DOHH2 (cell line): ENCODE results near the gene TMEM132D.

Experiments
- H3F3A ChIP-seq: fragments of 200-600 bp; sonication (generic), shearing (Covaris generic); 2 replicates; pipeline ENCODE4 v1.6.0; 2016; ENCODE audit warnings: antibody characterized with exemption, mild to moderate bottlenecking; ENCODE audit not compliant: control insufficient read depth, insufficient read depth
- H3K27ac ChIP-seq: fragments of 200-600 bp; sonication (generic); 2 replicates; pipeline ENCODE4 v1.5.1; 2014; ENCODE audit warnings: low read depth, mild to moderate bottlenecking, low read length, moderate library complexity
- H3K27me3 ChIP-seq: fragments of 200-600 bp; sonication (generic); 2 replicates; pipeline ENCODE4 v1.6.1; 2014; ENCODE audit warnings: mild to moderate bottlenecking, low read length, mixed read lengths; ENCODE audit not compliant: control insufficient read depth
- H3K36me3 ChIP-seq: fragments of 200-600 bp; sonication (generic); 2 replicates; pipeline ENCODE4 v1.6.1; 2014; ENCODE audit warnings: mild to moderate bottlenecking, low read length, moderate library complexity, mixed read lengths; ENCODE audit not compliant: control insufficient read depth
- H3K4me1 ChIP-seq: fragments of 200-600 bp; sonication (generic); 2 replicates; pipeline ENCODE4 v1.6.1; 2014; ENCODE audit warnings: mild to moderate bottlenecking, low read length, mixed read lengths; ENCODE audit not compliant: control insufficient read depth
- H3K4me2 ChIP-seq: fragments of 200-600 bp; sonication (generic); 2 replicates; pipeline ENCODE4 v1.6.0; 2014; ENCODE audit warnings: mild to moderate bottlenecking, low read length, moderate library complexity
- H3K4me3 ChIP-seq: fragments of 200-600 bp; sonication (generic); 2 replicates; pipeline ENCODE4 v1.5.1; 2014; ENCODE audit warnings: mild to moderate bottlenecking, low read length, mixed read lengths
- H3K79me2 ChIP-seq: fragments of 200-600 bp; sonication (generic); 2 replicates; pipeline ENCODE4 v1.6.1; 2014; ENCODE audit warnings: mild to moderate bottlenecking, low read length, mixed read lengths; ENCODE audit not compliant: control insufficient read depth
- H3K9me2 ChIP-seq: fragments of 200-600 bp; sonication (generic); replicated peaks from 2 replicates; pipeline ENCODE4 v1.6.1; 2014; ENCODE audit warnings: mild to moderate bottlenecking, low read length, mixed read lengths; ENCODE audit not compliant: control insufficient read depth
- H3K9me3 ChIP-seq: fragments of 200-600 bp; sonication (generic); 2 replicates; pipeline ENCODE4 v1.6.1; 2014; ENCODE audit warnings: antibody characterized with exemption, low read length, mixed read lengths; ENCODE audit not compliant: control insufficient read depth, insufficient read depth
- H4K20me1 ChIP-seq: fragments of 200-600 bp; sonication (generic); 2 replicates; pipeline ENCODE4 v1.6.0; 2014; ENCODE audit warnings: low read depth, mild to moderate bottlenecking, antibody characterized with exemption, low read length, moderate library complexity; ENCODE audit not compliant: control insufficient read depth, insufficient read depth
- EZH2phosphoT487 ChIP-seq: fragments of 200-600 bp; sonication (generic); IDR thresholded peaks from 2 replicates; pipeline ENCODE4 v1.6.1; 2017; ENCODE audit warnings: borderline replicate concordance, mild to moderate bottlenecking, antibody characterized with exemption, low read length, moderate library complexity, mixed read lengths
- TF ChIP-seq, protein P1 (sequence below): fragments of 200-600 bp; sonication (generic); IDR thresholded peaks from one replicate; pipeline ENCODE4 v1.5.1; 2014; ENCODE audit warnings: antibody characterized with exemption, mild to moderate bottlenecking, low read depth, low read length; ENCODE audit not compliant: poor library complexity, severe bottlenecking

The TMEM132D gene

DNA sequence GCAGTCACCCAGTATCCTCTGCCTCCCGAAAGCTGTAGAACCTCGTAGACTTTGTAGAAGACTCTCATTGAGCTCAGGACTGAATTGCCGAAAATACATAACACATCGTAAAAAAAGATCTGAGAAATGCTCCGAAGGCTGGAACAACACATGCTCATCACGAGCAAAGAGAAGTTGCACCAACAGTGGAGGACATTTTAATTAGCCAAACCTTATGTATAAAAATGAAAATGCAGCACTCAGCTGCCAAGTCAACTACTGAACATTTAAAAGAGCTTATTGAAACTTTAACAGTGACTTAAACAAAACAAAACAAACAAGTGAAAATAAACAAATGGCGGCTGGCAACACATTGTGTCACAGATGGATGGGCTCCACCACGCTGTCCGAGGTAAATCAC is 519.9 kb downstream of the TMEM132D start:
- TF ChIP-seq EZH2phosphoT487: no peak
- TF ChIP-seq, protein P1, sequence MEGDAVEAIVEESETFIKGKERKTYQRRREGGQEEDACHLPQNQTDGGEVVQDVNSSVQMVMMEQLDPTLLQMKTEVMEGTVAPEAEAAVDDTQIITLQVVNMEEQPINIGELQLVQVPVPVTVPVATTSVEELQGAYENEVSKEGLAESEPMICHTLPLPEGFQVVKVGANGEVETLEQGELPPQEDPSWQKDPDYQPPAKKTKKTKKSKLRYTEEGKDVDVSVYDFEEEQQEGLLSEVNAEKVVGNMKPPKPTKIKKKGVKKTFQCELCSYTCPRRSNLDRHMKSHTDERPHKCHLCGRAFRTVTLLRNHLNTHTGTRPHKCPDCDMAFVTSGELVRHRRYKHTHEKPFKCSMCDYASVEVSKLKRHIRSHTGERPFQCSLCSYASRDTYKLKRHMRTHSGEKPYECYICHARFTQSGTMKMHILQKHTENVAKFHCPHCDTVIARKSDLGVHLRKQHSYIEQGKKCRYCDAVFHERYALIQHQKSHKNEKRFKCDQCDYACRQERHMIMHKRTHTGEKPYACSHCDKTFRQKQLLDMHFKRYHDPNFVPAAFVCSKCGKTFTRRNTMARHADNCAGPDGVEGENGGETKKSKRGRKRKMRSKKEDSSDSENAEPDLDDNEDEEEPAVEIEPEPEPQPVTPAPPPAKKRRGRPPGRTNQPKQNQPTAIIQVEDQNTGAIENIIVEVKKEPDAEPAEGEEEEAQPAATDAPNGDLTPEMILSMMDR: no peak
- Histone ChIP-seq H3K27ac (no peak overlapping the region), H4K20me1 (no peaks in the 10 kb centered on the region), H3F3A (no peaks in the 10 kb centered on the region), H3K79me2 (no peaks in the 10 kb centered on the region), H3K4me2 (no peak overlapping the region), H3K9me2 (no peaks in the 10 kb centered on the region), H3K27me3 (no peaks in the 10 kb centered on the region), H3K36me3 (no peaks in the 10 kb centered on the region), H3K9me3 (peaks cover 4% of the 10 kb centered on the region; the same call in 1 of the 2 replicates), H3K4me1 (no peaks in the 10 kb centered on the region), H3K4me3 (no peak overlapping the region)

DNA sequence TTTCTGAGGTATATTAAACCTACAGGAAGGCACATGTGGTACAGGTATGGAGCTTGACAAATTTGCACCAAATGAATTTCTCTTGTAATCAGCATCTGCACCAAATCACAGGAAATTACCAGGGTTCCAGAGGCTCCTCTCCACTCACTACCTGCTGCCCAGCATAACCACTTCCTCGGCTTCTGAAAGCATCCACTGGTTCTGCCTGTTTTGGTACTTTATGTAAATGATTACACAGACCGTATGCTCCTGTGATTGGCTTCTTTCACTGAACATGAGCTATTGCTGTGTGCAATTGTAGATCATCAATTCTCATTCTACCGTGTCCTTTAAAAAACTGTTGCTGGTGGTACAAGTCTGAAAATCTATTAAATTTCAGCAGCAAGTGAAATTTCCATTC is 522.1 kb downstream of the TMEM132D start:
- Histone ChIP-seq H3K79me2 (no peaks in the 10 kb centered on the region), H3K36me3 (no peaks in the 10 kb centered on the region), H3K4me3 (no peak overlapping the region), H3K4me1 (no peaks in the 10 kb centered on the region), H3K4me2 (no peak overlapping the region), H3F3A (no peaks in the 10 kb centered on the region), H3K27me3 (no peaks in the 10 kb centered on the region), H4K20me1 (no peaks in the 10 kb centered on the region), H3K9me2 (no peaks in the 10 kb centered on the region), H3K9me3 (peaks cover 4% of the 10 kb centered on the region; the same call in 1 of the 2 replicates), H3K27ac (no peak overlapping the region)
- no peak for TF ChIP-seq EZH2phosphoT487
- TF ChIP-seq, protein P1: no peak

DNA sequence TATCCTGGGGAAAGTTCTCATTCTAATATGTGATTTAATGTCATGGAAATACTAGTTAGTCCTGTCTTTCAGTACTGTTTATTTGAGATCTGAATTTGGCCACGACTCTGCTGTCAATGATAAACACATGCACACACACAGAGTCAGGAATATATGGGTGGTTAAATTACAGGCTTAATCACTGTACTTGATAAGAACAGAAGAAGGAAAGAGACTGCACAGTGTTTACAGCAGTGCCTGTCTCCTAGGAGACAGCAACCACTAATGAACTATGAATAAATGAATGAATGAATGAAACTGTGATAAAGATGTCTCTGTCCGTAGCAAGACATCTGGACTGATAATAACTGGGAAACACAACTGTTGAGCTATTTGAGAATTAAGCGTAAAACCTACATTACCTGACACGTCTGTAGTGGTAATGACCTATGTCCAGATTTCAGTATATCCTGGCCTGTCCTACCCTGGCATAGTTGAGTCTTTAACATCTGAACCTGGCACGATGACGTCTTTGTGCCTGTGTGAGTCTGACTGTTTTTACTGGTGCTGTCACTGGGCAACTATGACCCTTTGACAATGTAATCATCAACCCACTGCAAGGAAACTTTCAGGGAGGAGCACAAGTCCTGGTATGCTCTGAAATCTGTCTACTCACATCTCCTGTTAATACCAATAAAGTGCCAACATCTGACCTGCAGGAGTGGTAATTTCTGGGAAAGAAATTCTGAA is 524.6 kb downstream of the TMEM132D start:
- no peaks in the 10 kb centered on the region for H3K9me2 ChIP-seq
- no peak overlapping the region for H3K27ac ChIP-seq
- no peaks in the 10 kb centered on the region for H4K20me1 ChIP-seq
- H3K79me2 ChIP-seq: no peaks in the 10 kb centered on the region
- H3K36me3 ChIP-seq: no peaks in the 10 kb centered on the region
- no peak overlapping the region for H3K4me3 ChIP-seq
- H3K4me2 ChIP-seq: no peak overlapping the region
- H3K27me3 ChIP-seq: no peaks in the 10 kb centered on the region
- no peak for TF ChIP-seq EZH2phosphoT487
- TF ChIP-seq, protein P1: no peak
- no peaks in the 10 kb centered on the region for H3K9me3 ChIP-seq
- H3K4me1 ChIP-seq: no peaks in the 10 kb centered on the region
- no peaks in the 10 kb centered on the region for H3F3A ChIP-seq
